Measurements from ENCODE around the gene ASB5.

ASB5 gene

GRCh38 chr4:176238826-176239225 is 30.2 kb downstream of the ASB5 start:
- H3K27ac ChIP-seq = no peak overlapping the region
- TF ChIP-seq ZFX (IDR thresholded peaks at IDR 0.05) = no peak
- no peak for TF ChIP-seq CTCF (conservative IDR thresholded peaks at IDR 0.05)

- peak overlapping the region; percentile 34 for H3K27ac ChIP-seq
- TF ChIP-seq CTCF (conservative IDR thresholded peaks at IDR 0.05) (no peak), ZFX (IDR thresholded peaks at IDR 0.05) (no peak)
Observed at GRCh38 chr4:176238157-176238610, 30.8 kb downstream of the ASB5 start.

GRCh38 chr4:176236946-176237345 is 32.1 kb downstream of the ASB5 start:
- TF ChIP-seq CTCF (conservative IDR thresholded peaks at IDR 0.05) (no peak), ZFX (IDR thresholded peaks at IDR 0.05) (no peak)
- H3K27ac ChIP-seq = no peak overlapping the region

GRCh38 chr4:176230836-176231235 is 38.2 kb downstream of the ASB5 start:
- no peak for TF ChIP-seq CTCF (conservative IDR thresholded peaks at IDR 0.05)
- no peak for TF ChIP-seq ZFX (IDR thresholded peaks at IDR 0.05)
- no peak overlapping the region for H3K27ac ChIP-seq

- TF ChIP-seq ZFX (IDR thresholded peaks at IDR 0.05) (no peak), CTCF (conservative IDR thresholded peaks at IDR 0.05) (no peak)
- no peak overlapping the region for H3K27ac ChIP-seq
Observed at GRCh38 chr4:176229645-176230044, 39.4 kb downstream of the ASB5 start.

GRCh38 chr4:176226736-176227135 is 42.3 kb downstream of the ASB5 start:
- H3K27ac ChIP-seq = no peak overlapping the region
- TF ChIP-seq ZFX (IDR thresholded peaks at IDR 0.05) (no peak), CTCF (conservative IDR thresholded peaks at IDR 0.05) (no peak)

- H3K27ac ChIP-seq = no peak overlapping the region
- TF ChIP-seq ZFX (IDR thresholded peaks at IDR 0.05) = no peak
- TF ChIP-seq CTCF (conservative IDR thresholded peaks at IDR 0.05) = no peak
Observed at GRCh38 chr4:176223561-176223960, 45.5 kb downstream of the ASB5 start.

All from C4-2B (cell line).